GM19023 (cell line): ENCODE data around the gene MORC3.
"Not testable (repeated sequence)": the region's sequence is repeated elsewhere in the genome, so short reads cannot be mapped to it uniquely, and the experiment has no call there.

Experiments used
- ATAC-seq: cut with Tn5 transposase; IDR thresholded peaks from one replicate; pipeline ENCODE4 v1.9.1; 2021; ENCODE audit warnings: mild to moderate bottlenecking, moderate library complexity; ENCODE audit not compliant: unreplicated experiment

MORC3 gene

GRCh38 chr21:36323032-36323431 is 3.0 kb downstream of the MORC3 start:
- ATAC-seq = no peak

DNA sequence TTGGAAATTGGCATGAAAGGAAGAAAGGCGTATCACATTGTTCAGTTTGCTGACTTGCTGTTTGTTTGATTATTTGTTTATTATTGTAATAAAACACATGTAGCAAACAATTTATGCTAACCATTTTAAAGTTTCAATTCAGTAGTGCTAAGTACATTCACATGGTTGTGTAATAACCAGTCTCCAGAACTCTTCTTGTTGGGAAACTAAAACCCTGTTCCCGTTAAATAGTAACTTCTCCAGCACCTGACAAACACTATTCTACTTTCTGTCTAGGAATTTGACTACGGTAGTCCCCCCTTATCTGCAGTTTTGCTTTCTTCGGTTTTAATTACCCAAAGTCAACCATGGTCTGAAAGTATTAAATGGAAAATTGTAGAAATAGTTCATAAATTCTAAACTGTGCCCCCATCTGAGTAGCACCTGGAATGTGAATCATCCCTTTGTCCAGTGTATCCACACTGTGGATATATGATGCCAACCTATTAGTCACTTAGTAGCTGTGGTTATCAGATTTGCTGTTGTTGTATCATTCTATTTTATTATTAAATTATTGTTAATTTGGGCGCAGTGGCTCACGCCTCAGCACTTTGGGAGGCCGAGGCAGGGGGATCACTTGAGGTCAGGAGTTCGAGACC is 5.5 kb downstream of the MORC3 start:
- ATAC-seq = no peak

GRCh38 chr21:36330904-36331303 is 10.9 kb downstream of the MORC3 start:
- ATAC-seq = no peak

- ATAC-seq = no peak
These were observed 17.1 kb downstream of the MORC3 start for GRCh38 chr21:36337099-36337509.

- ATAC-seq = no peak
These were observed 19.0 kb downstream of the MORC3 start for GRCh38 chr21:36338975-36339374.

DNA sequence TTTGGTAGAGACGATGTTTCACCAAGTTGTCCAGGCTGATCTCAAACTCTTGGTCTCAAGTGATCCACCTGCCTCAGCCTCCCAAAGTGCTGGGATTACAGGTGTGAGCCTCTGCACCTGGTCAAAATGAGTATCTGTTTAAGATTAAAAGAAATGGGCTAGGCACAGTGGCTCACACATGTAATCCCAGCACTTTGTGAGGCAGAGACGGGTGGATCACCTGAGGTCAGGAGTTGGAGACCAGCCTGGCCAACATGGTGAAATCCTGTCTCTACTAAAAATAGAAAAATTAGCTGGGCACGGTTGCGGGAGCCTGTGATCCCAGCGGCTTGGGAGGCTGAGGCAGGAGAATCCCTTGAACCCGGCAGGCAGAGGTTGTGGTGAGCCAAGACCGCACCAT is 22.6 kb downstream of the MORC3 start:
- ATAC-seq = not testable (repeated sequence)

GRCh38 chr21:36344931-36345330 is 24.9 kb downstream of the MORC3 start:
- no peak for ATAC-seq

- ATAC-seq = no peak
These were observed 27.4 kb downstream of the MORC3 start for GRCh38 chr21:36347278-36347961.

- no peak for ATAC-seq
These were observed 27.9 kb downstream of the MORC3 start for GRCh38 chr21:36347962-36348328.

- ATAC-seq = no peak
These were observed 29.3 kb downstream of the MORC3 start for GRCh38 chr21:36349315-36349714.

DNA sequence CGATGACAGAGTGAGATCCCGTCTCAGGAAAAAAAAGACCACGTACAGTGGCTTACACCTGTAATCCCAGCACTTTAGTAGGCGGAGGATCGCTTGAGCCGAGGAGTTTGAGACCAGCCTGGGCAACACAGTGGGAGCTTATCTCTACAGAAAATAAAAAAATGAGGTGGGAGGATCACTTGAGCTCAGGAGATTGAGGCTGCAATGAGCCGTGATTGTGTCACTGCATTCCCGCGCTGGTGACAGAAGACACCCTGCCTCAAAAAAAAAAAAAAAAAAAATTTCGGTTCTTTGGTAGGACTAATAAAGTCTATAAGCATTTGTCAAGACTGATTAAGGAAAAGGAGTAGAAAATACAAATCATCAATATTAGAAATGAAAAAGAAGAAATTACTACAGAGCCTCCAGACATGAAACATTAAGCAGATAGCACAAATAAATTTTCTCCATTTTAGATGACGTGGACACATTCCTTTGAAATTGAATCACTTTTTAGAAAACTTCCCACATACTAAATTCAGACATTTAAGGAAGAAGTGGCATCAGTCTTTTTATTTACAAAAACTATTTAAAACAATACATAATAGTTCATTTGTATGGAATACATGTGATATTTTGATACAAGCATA is 30.4 kb downstream of the MORC3 start:
- ATAC-seq = no peak

- no peak for ATAC-seq
These were observed 35.1 kb downstream of the MORC3 start for GRCh38 chr21:36354918-36355680.

DNA sequence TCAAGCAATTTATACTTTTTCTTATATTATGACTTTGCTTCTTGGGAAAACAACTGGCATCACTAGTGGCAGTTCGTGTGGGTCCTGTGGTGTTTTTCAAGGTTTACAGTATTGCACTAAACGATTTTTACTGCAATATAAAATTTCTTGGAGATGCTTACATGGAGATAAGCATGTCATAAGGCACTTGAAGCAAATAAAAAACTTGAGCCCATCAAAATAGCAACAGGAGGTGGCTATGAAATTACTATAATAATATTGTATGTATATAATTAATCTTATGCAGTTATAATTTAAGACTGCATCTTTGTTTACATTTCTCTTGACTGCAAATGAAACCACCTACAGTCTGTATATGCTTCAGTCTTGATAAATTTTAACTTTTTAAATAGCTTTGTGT is 35.9 kb downstream of the MORC3 start:
- no peak for ATAC-seq

DNA sequence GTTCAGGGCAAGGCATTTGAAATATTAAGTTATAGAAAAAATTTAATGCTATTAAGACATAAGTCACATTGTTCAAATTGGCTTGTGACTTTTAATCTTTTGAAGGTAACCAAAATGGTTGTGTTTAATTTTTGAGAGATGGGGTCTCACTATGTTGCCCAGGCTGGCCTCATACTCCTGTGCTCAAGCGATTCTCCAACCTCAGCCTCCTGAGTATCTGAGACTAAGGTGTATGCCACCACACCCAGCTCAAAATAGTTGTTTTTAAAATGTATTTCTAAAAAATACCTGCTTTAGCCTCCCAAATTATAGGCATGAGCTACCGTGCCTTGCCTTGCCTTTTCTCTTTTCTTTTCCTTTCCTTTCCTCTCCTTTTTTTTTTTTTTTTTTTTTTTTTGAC is 39.2 kb downstream of the MORC3 start:
- ATAC-seq = no peak

DNA sequence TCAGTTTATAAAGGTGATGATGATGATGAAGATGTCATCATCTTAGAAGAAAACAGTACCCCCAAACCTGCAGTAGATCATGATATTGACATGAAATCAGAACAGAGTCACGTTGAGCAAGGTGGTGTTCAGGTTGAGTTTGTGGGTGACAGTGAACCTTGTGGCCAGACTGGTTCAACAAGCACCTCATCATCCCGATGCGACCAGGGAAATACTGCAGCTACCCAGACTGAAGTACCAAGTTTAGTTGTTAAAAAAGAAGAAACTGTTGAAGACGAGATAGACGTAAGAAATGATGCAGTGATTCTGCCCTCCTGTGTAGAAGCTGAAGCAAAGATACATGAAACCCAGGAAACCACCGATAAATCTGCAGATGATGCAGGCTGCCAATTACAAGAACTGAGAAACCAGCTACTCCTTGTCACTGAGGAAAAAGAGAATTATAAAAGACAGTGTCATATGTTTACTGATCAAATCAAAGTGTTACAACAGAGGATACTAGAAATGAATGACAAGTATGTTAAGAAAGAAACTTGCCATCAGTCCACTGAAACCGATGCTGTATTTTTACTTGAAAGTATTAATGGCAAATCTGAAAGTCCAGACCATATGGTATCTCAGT is 49.2 kb downstream of the MORC3 start:
- ATAC-seq = no peak

DNA sequence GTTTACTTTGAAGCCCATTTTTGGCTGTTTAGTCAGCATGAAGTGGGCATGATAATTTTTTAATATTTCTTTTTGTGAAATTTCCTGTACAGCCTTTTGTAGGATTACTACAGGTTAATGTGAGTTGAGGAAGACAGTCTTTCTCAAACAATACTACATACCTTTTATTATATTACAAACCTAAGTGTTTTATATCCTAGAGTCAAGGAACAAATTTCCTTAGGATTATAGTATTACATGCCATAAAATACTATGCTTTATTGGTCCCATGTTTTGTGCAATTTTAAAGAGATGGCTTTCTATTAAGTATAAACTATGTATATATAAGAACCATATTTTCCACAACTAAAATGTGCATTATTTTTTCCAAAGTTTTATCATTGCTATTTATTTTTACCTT is 56.0 kb downstream of the MORC3 start:
- no peak for ATAC-seq

- no peak for ATAC-seq
These were observed 57.4 kb downstream of the MORC3 start for GRCh38 chr21:36377391-36377842.

GRCh38 chr21:36379251-36379650 is 59.3 kb downstream of the MORC3 start:
- ATAC-seq = no peak

GRCh38 chr21:36381841-36382589 is 62.0 kb downstream of the MORC3 start:
- ATAC-seq = no peak

DNA sequence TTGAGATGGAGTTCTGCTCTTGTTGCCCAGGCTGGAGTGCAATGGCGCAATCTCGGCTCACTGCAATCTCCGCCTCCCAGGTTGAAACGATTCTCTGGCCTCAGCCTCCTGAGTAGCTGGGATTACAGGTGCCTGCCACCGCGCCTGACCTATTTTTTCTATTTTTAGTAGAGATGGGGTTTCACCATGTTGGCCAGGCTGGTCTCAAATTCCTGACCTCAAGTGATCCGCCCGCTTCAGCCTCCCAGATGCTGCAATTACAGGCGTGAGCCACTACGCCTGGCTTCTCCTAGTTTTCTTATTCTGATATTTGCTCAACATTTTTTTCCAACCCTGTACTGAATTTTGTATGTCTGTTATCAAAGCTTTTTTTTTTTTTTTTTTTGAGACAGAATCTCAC is 62.7 kb downstream of the MORC3 start:
- not testable (repeated sequence) for ATAC-seq

DNA sequence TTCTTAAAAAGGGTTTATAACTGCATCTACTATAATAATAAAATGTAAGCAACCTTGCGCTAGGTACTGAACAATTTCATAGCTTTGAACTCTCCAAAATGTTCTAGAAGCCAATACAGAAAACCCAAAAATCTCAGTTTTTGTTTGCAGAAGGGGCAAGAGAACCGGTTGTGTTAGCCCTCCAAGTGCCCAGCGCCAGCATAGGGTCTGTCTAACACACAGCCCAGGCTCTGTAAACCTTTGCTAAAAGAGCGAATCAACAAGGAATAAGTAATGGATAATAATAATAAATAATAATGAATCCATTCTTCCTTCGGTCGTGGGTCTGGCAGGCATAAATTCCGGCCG is 64.9 kb downstream of the MORC3 start:
- ATAC-seq = no peak
